Motor neuron (in vitro differentiated cells): ENCODE measurements around the gene HOXD9. TPM values are rescaled to one million over a fixed set of nuclear protein-coding genes. Genes with fewer than 3 reads are reported as not detected.

ENCODE experiments used
- ATAC-seq, 8 experiments: fragments of 200-7000 bp; cut with Tn5 transposase; replicated peaks in 6 of 8; 2 replicates each; pipeline ENCODE4 v1.8.0; 2021; ENCODE audit warnings: mild to moderate bottlenecking in 8 of 8, moderate library complexity in 8 of 8
- H3K27ac ChIP-seq, 2 donors: fragments of 250-450 bp; sonication (Bioruptor Pico); 2 replicates each; pipeline ENCODE4 v1.9.0; 2021; ENCODE audit warnings: antibody characterized with exemption in 2 of 2, mild to moderate bottlenecking in 2 of 2, moderate library complexity in 1 of 2
- H3K4me1 ChIP-seq, 2 donors: fragments of 250-450 bp; sonication (Bioruptor Pico); replicated peaks in 1 of 2; 2 replicates each; pipeline ENCODE4 v1.6.1; 2021; ENCODE audit warnings: antibody characterized with exemption in 2 of 2, mild to moderate bottlenecking in 2 of 2, moderate library complexity in 1 of 2
- H3K4me3 ChIP-seq, 5 donors: fragments of 250-450 bp; sonication (Bioruptor Pico); 2 replicates each; pipeline ENCODE4 v1.9.0; 2021; ENCODE audit warnings: antibody characterized with exemption in 5 of 5, mild to moderate bottlenecking in 5 of 5, moderate library complexity in 4 of 5
- WGBS, 10 experiments: fragments of 450-650 bp; shearing (Covaris generic); methylation state at CpG; one replicate each; pipeline ENCODE4 v1.0.0; 2022; 5-methylcytosine and 5-hydroxymethylcytosine counted together
- in situ Hi-C, 9 experiments: fragments of 400-800 bp; cut with MboI; loops; one replicate each; pipeline ENCODE4 v1.15.0; 2021; ENCODE audit warnings: low sequenced_read_pairs in 9 of 9, low pct_unique_long_range_greater_than_20kb in 2 of 9; ENCODE audit not compliant: unreplicated experiment in 9 of 9
- total RNA-seq, 8 experiments: library from RNA; unstranded; fragments of 300-600 nt; gene quantifications; 2 replicates each; pipeline versions ENCODE4 v1.2.3 to v1.2.4, GENCODE V29; 2022

Gene HOXD9
- total RNA-seq, 8 experiments from 2014 or later: 2.9 to 11.9 (median 5.7) TPM

DNA sequence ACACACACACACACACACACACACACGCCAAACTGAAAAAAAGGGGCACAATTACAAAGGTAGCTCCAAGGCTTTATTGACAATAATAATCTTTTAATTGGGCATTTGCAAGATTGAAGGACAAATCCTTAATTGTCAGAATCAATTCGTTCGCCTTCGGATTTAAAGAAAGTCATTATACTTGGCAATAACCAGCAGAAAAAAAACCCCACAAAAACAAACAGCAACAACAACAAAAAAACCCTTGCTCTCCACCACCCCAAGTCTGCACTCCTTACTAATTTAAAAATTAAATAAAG is 5.2 kb downstream of the HOXD9 start:
- WGBS, 10 experiments: 0 to 88% (median 39%) methylated on average over 1 to 4 of the region's 4 CpGs; no CpG with 5 or more reads in 3 of the 10 experiments

GRCh38 chr2:176128172-176128981 is 5.9 kb downstream of the HOXD9 start:
- in situ Hi-C loops: loop anchor here (5.0 to 25.0 kb wide), 14 partner anchors 334 to 1634 kb away; no protein-coding TSS in a partner anchor
- peak overlapping the region; percentile 55 to 99 (median 80) for H3K4me3 ChIP-seq
- peak; percentile 2 to 38 (median 17) for ATAC-seq

More for the DNA sequence above, 5.2 kb downstream of the HOXD9 start:
- no peak for ATAC-seq
- Histone ChIP-seq H3K4me3 (peak overlapping the region; percentile 55 to 99 (median 80)), H3K27ac (peak overlapping the region; percentile 94 to 100), H3K4me1 (peaks cover 16 to 22% of the 10 kb centered on the region in 2 donors)
- in situ Hi-C loops: loop anchor here (5.0 to 25.0 kb wide), 14 partner anchors 335 to 1635 kb away; no protein-coding TSS in a partner anchor

GRCh38 chr2:176128982-176129796 is 6.7 kb downstream of the HOXD9 start, which contains the start of gene HOXD8:
TSS of gene HOXD8 (plus strand) at chr2:176129705. CDS start at chr2:176130367, 662 bp downstream.
- H3K27ac ChIP-seq: peak within 1 kb of the TSS; percentile 94 to 100
- 0 to 30% (median 1%) methylated on average over 2 to 25 of the region's 64 CpGs; no CpG with 5 or more reads in 3 of the 10 experiments for WGBS, 10 experiments
- H3K4me1 ChIP-seq: peaks cover 26 to 29% of the 10 kb centered on the region in 2 donors
- ATAC-seq: peak; percentile 24 to 62 (median 54)
- H3K4me3 ChIP-seq: peak within 1 kb of the TSS; percentile 55 to 99 (median 80)
- in situ Hi-C loops: loop anchor here (5.0 to 25.0 kb wide), 14 partner anchors 333 to 1633 kb away; no protein-coding TSS in a partner anchor

More at GRCh38 chr2:176128172-176128981, 5.9 kb downstream of the HOXD9 start:
- WGBS, 10 experiments: 0 to 77% (median 9%) methylated on average over 1 to 19 of the region's 49 CpGs
- Histone ChIP-seq H3K27ac (peak overlapping the region; percentile 94 to 100), H3K4me1 (peaks cover 19 to 28% of the 10 kb centered on the region in 2 donors)

GRCh38 chr2:176129813-176130146 is 7.3 kb downstream of the HOXD9 start:
- peak overlapping the region; percentile 94 to 100 for H3K27ac ChIP-seq
- in situ Hi-C loops: loop anchor here (5.0 to 25.0 kb wide), 14 partner anchors 333 to 1633 kb away; no protein-coding TSS in a partner anchor
- H3K4me1 ChIP-seq: peaks cover 30 to 35% of the 10 kb centered on the region in 2 donors
- ATAC-seq: peak in 7 of 8 experiments; percentile 29 to 67 (median 42)
- WGBS, 10 experiments: 0% methylated on average over 4 of the region's 43 CpGs; no CpG with 5 or more reads in 9 of the 10 experiments
- peak overlapping the region; percentile 55 to 99 (median 80) for H3K4me3 ChIP-seq

GRCh38 chr2:176130147-176130956 is 7.8 kb downstream of the HOXD9 start:
- WGBS, 10 experiments: 0 to 3% (median 0%) methylated on average over 1 to 5 of the region's 100 CpGs; no CpG with 5 or more reads in 6 of the 10 experiments
- H3K4me3 ChIP-seq: peak overlapping the region; percentile 55 to 99 (median 80)
- peak; percentile 39 to 70 (median 64) for ATAC-seq
- in situ Hi-C loops: loop anchor here (10.0 to 25.0 kb wide), 9 partner anchors 332 to 1632 kb away; no protein-coding TSS in a partner anchor
- peak overlapping the region; percentile 94 to 100 for H3K27ac ChIP-seq
- H3K4me1 ChIP-seq: peaks cover 36 to 40% of the 10 kb centered on the region in 2 donors

GRCh38 chr2:176130957-176131847 is 8.7 kb downstream of the HOXD9 start:
- Histone ChIP-seq H3K4me3 (peak overlapping the region; percentile 55 to 99 (median 80)), H3K27ac (peak overlapping the region; percentile 94 to 100), H3K4me1 (peaks cover 39 to 44% of the 10 kb centered on the region in 2 donors)
- WGBS, 10 experiments: 2 to 59% (median 12%) methylated on average over 5 to 14 of the region's 15 CpGs; no CpG with 5 or more reads in 1 of the 10 experiments
- in situ Hi-C loops: loop anchor here (10.0 to 25.0 kb wide), 9 partner anchors 331 to 1631 kb away; no protein-coding TSS in a partner anchor
- no peak for ATAC-seq

GRCh38 chr2:176131848-176132158 is 9.3 kb downstream of the HOXD9 start:
- in situ Hi-C loops: loop anchor here (10.0 to 25.0 kb wide), 9 partner anchors 330 to 1630 kb away; no protein-coding TSS in a partner anchor
- ATAC-seq: no peak
- 0 to 95% (median 23%) methylated on average over 1 to 4 of the region's 4 CpGs; no CpG with 5 or more reads in 1 of the 10 experiments for WGBS, 10 experiments
- Histone ChIP-seq H3K4me1 (peaks cover 38 to 44% of the 10 kb centered on the region in 2 donors), H3K27ac (peak overlapping the region; percentile 94 to 100), H3K4me3 (peak overlapping the region; percentile 55 to 99 (median 80))

DNA sequence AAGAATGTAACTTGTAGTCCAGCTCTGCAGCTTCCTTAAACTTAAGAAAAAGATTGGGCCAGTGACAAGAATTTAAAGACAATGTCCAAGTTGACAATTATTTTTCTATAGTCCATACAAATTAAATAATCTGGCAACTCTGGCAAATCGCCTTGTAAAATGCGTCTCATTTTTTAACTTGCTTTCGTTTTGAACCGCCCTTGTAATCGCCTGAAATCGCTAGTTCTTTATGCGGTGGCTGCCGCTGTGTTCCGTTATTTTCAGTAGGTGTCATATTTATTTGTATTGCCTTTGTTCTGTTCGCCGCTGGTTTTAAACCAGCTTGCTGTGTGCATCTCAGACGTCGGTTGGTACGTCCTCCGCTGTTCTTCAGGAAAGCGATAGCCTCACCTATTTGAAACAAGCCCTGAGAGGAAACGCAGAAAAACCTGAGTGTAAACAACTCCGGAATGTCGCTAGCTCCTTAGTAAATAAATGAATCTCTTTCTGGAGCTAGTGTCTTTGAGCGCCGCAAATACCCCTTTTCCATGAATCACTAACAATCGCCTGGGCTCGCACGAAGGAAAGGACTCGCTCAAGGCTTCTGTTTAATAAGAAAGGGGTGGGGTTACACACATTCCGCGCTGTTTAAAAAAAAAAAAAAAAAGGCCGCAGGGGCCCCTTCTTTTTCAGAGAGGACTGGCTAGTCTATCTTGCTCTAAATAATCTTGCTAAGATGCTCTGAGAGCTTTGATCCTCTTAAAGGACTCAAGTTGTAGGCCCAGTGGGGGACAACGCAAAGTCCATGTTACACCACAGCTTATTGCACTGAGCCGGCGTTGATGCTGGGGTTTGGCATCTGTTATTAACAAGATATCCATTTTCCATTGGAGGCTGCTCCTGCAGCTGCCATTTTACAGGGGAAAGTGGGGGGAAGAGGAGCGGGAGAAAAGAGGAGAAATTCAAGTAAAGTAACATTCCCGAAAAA is 10.0 kb downstream of the HOXD9 start:
- Histone ChIP-seq H3K27ac (peak overlapping the region; percentile 94 to 100), H3K4me3 (peak overlapping the region; percentile 55 to 99 (median 80)), H3K4me1 (peaks cover 32 to 41% of the 10 kb centered on the region in 2 donors)
- in situ Hi-C loops: loop anchor here (10.0 to 25.0 kb wide), 9 partner anchors 330 to 1630 kb away; no protein-coding TSS in a partner anchor
- WGBS, 10 experiments: 0 to 96% (median 8%) methylated on average over 6 to 27 of the region's 33 CpGs
- no peak for ATAC-seq

DNA sequence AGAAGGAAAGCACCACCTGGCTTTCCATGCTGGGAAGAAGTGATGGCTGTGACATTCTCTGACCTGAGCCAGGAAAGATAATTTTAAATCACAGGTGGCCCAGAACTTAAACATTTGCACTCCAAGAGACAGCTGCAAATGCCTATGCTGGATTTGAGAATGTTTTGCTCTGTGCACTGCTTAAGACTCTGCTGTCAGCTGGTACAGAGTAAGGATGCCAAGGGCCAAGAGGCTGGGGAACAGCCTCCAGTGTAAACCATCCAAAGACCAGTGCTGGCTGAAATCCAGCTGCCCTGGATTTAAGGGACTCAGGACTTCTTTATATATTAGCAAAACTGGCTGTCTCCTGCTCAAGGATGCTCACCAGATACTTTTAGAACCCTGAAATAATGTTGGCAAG is 10.9 kb downstream of the HOXD9 start:
- H3K27ac ChIP-seq: peak overlapping the region; percentile 94 to 100
- H3K4me3 ChIP-seq: peak overlapping the region; percentile 55 to 99 (median 80)
- in situ Hi-C loops: loop anchor here (10.0 to 25.0 kb wide), 9 partner anchors 329 to 1629 kb away; no protein-coding TSS in a partner anchor
- ATAC-seq: no peak
- H3K4me1 ChIP-seq: peaks cover 26 to 32% of the 10 kb centered on the region in 2 donors

DNA sequence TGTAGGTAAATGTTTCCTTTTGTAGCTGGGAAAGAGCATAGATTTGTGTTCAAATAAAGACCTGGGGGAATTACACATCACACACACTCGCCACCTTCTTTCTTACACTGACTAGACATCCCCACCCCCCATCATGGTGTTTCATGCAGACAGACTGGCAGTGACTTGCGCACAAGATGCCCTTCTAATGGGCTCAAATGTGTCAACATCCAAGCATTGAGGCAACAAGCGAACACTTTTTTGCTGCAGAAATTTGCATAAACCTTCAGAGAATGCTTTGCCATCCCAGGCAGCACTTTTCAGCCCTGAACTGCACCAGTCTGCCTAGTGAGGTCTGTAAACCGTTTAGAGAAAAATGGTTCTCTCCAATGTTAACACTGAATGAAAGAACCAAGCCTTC is 11.5 kb downstream of the HOXD9 start:
- no peak for ATAC-seq
- peak overlapping the region; percentile 94 to 100 for H3K27ac ChIP-seq
- H3K4me3 ChIP-seq: peak overlapping the region; percentile 55 to 99 (median 80)
- in situ Hi-C loops: loop anchor here (10.0 to 25.0 kb wide), 9 partner anchors 328 to 1628 kb away; no protein-coding TSS in a partner anchor
- WGBS, 10 experiments: 10 to 50% (median 33%) methylated on average over 2 to 4 of the region's 4 CpGs; no CpG with 5 or more reads in 4 of the 10 experiments
- peaks cover 26 to 32% of the 10 kb centered on the region in 2 donors for H3K4me1 ChIP-seq
